Body of pancreas (tissue), 4 donors: ENCODE results near the gene RSBN1L.

ENCODE experiments used
- POLR2A ChIP-seq, 3 donors: fragments of 450-650 bp; IDR thresholded peaks; one replicate each; pipeline ENCODE4 v1.6.1; 2016; ENCODE audit warnings: antibody characterized with exemption in 3 of 3, mild to moderate bottlenecking in 2 of 3
- TF ChIP-seq, protein P1 (sequence below), 7 experiments: fragments of 450-650 bp in 4 of 7; fragments of 200-600 bp in 3 of 7; sonication (generic) in 3 of 7; IDR thresholded peaks; one replicate each; pipeline ENCODE4 v1.5.1; 2016 to 2019; ENCODE audit warnings: antibody characterized with exemption in 7 of 7

DNA sequence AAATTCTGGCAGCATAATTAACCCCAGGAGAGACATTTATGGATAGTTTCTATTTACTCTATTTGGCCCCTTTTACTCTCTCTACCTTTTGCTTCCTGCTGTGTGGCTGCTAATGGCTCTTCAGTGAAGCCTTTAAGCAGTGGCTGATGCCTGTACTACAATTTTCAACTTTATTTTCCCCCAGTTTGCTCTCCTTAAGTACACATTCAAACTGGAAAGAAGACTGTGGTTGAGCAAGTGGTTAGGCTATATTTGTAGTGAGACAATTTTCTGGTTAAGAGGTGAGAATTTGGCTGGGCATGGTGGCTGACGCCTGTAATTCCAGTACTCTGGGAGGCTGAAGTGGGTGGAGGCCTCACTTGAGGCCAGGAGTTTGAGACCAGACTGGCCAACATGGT, 8.5 kb upstream of the RSBN1L start:
- TF ChIP-seq, protein P1, sequence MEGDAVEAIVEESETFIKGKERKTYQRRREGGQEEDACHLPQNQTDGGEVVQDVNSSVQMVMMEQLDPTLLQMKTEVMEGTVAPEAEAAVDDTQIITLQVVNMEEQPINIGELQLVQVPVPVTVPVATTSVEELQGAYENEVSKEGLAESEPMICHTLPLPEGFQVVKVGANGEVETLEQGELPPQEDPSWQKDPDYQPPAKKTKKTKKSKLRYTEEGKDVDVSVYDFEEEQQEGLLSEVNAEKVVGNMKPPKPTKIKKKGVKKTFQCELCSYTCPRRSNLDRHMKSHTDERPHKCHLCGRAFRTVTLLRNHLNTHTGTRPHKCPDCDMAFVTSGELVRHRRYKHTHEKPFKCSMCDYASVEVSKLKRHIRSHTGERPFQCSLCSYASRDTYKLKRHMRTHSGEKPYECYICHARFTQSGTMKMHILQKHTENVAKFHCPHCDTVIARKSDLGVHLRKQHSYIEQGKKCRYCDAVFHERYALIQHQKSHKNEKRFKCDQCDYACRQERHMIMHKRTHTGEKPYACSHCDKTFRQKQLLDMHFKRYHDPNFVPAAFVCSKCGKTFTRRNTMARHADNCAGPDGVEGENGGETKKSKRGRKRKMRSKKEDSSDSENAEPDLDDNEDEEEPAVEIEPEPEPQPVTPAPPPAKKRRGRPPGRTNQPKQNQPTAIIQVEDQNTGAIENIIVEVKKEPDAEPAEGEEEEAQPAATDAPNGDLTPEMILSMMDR (IDR thresholded peaks at IDR 0.05) = no peak
- no peak for TF ChIP-seq POLR2A (IDR thresholded peaks at IDR 0.05)
